Measurements from ENCODE around the gene PPM1E.

- TF ChIP-seq, protein P1, sequence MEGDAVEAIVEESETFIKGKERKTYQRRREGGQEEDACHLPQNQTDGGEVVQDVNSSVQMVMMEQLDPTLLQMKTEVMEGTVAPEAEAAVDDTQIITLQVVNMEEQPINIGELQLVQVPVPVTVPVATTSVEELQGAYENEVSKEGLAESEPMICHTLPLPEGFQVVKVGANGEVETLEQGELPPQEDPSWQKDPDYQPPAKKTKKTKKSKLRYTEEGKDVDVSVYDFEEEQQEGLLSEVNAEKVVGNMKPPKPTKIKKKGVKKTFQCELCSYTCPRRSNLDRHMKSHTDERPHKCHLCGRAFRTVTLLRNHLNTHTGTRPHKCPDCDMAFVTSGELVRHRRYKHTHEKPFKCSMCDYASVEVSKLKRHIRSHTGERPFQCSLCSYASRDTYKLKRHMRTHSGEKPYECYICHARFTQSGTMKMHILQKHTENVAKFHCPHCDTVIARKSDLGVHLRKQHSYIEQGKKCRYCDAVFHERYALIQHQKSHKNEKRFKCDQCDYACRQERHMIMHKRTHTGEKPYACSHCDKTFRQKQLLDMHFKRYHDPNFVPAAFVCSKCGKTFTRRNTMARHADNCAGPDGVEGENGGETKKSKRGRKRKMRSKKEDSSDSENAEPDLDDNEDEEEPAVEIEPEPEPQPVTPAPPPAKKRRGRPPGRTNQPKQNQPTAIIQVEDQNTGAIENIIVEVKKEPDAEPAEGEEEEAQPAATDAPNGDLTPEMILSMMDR (IDR thresholded peaks at IDR 0.05), result no peak
- TF ChIP-seq POLR2A (IDR thresholded peaks at IDR 0.05), result no peak
These were observed 243.2 kb downstream of the PPM1E start for GRCh38 chr17:58998871-58999270.

All from esophagus squamous epithelium (tissue), 4 donors.